DND-41 (cell line): ENCODE measurements around the gene NBAS.
"Not testable (repeated sequence)": the region's sequence is repeated elsewhere in the genome, so short reads cannot be mapped to it uniquely, and the experiment has no call there.

Experiments used
- EZH2 ChIP-seq: IDR thresholded peaks from 3 replicates; pipeline ENCODE4 v1.6.1; 2012; ENCODE audit warnings: borderline replicate concordance, low read depth, mild to moderate bottlenecking, moderate library complexity, low read length, inconsistent platforms; ENCODE audit not compliant: severe bottlenecking
- TF ChIP-seq, protein P1 (sequence below): IDR thresholded peaks from 2 replicates; pipeline ENCODE4 v1.5.1; 2012; ENCODE audit warnings: borderline replicate concordance, low read length, moderate library complexity, mild to moderate bottlenecking; ENCODE audit not compliant: poor library complexity, severe bottlenecking; ENCODE audit errors: extremely low read depth

DNA sequence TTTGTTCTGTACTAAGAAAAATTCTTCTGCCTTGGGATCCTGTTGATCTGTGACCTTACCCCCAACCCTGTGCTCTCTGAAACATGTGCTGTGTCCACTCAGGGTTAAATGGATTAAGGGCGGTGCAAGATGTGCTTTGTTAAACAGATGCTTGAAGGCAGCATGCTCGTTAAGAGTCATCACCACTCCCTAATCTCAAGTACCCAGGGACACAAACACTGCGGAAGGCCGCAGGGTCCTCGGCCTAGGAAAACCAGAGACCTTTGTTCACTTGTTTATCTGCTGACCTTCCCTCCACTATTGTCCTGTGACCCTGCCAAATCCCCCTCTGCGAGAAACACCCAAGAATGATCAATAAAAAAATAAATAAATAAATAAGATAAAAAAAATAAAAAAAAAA lies 18.9 kb downstream of the NBAS start:
- TF ChIP-seq, protein P1, sequence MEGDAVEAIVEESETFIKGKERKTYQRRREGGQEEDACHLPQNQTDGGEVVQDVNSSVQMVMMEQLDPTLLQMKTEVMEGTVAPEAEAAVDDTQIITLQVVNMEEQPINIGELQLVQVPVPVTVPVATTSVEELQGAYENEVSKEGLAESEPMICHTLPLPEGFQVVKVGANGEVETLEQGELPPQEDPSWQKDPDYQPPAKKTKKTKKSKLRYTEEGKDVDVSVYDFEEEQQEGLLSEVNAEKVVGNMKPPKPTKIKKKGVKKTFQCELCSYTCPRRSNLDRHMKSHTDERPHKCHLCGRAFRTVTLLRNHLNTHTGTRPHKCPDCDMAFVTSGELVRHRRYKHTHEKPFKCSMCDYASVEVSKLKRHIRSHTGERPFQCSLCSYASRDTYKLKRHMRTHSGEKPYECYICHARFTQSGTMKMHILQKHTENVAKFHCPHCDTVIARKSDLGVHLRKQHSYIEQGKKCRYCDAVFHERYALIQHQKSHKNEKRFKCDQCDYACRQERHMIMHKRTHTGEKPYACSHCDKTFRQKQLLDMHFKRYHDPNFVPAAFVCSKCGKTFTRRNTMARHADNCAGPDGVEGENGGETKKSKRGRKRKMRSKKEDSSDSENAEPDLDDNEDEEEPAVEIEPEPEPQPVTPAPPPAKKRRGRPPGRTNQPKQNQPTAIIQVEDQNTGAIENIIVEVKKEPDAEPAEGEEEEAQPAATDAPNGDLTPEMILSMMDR = not testable (repeated sequence)
- not testable (repeated sequence) for TF ChIP-seq EZH2
